Neutrophil (primary cell): ENCODE data around the gene KYNU.

Experiments used
- H3K27ac ChIP-seq: fragments of 200-600 bp; sonication (generic); 2 replicates; pipeline ENCODE4 v1.5.1; 2016; ENCODE audit warnings: mild to moderate bottlenecking, moderate library complexity
- H3K27me3 ChIP-seq: fragments of 200-600 bp; sonication (generic); 2 replicates; pipeline ENCODE4 v1.6.0; 2016; ENCODE audit warnings: mild to moderate bottlenecking
- H3K36me3 ChIP-seq: fragments of 200-600 bp; sonication (generic); 2 replicates; pipeline ENCODE4 v1.5.1; 2017
- H3K4me1 ChIP-seq, 2 experiments: fragments of 200-600 bp in 1 of 2; sonication (generic) in 1 of 2; 1 replicate in 1 of 2; 2 replicates in 1 of 2; pipeline versions ENCODE4 v1.5.1 to v1.6.1; 2013 to 2016; ENCODE audit warnings: low read depth in 1 of 2, low read length in 1 of 2, mild to moderate bottlenecking in 1 of 2, moderate library complexity in 1 of 2; ENCODE audit not compliant: control insufficient read depth in 1 of 2, insufficient read depth in 1 of 2
- H3K4me3 ChIP-seq, 2 experiments: fragments of 200-600 bp in 1 of 2; sonication (generic) in 1 of 2; 1 replicate in 1 of 2; 2 replicates in 1 of 2; pipeline ENCODE4 v1.5.1; 2013 to 2016; ENCODE audit warnings: low read depth in 1 of 2, low read length in 1 of 2, mild to moderate bottlenecking in 1 of 2, moderate library complexity in 1 of 2
- H3K9me3 ChIP-seq: fragments of 200-600 bp; sonication (generic); 2 replicates; pipeline ENCODE4 v1.5.1; 2016
- TF ChIP-seq, protein P1 (sequence below): fragments of 200-600 bp; sonication (generic); IDR thresholded peaks from 2 replicates; pipeline ENCODE4 v1.5.1; 2016; ENCODE audit warnings: antibody characterized with exemption

Gene KYNU

DNA sequence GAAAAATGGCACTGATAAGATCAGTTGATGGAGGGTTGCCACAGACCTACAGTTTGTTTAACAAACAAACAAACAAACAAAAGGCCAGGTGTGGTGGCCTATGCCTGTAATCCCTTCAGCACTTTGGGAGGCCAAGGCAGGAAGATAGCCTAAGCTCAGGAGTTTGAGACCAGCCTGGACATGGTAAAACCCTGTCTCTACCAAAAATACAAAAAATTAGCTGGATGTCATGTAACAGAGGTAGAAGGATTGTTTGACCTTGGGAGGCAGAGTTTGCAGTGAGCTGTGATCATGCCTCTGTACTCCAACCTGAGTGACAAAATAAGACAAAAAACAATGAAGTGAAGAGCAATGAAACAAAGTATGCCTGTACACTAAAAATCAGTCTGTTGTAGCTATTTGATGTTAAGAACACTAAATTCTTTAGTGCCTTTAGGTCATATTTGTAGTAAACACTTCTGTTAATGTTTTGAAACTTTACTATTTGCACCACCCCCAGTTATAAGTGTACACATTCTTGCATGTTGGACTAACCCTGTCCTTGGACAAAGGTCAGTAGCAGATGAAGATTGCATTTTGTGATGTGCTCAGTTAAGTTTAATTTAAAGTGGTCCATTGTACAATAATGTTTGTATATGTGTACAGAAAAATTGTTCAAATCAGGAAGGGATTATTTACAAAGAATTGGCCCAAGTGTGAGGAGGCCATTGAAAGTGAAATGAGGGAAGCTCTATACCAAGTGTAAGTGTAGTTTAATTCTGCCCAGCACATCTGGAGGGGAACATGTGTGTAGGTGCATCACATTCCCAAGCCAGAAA is 73.9 kb downstream of the KYNU start:
- TF ChIP-seq, protein P1, sequence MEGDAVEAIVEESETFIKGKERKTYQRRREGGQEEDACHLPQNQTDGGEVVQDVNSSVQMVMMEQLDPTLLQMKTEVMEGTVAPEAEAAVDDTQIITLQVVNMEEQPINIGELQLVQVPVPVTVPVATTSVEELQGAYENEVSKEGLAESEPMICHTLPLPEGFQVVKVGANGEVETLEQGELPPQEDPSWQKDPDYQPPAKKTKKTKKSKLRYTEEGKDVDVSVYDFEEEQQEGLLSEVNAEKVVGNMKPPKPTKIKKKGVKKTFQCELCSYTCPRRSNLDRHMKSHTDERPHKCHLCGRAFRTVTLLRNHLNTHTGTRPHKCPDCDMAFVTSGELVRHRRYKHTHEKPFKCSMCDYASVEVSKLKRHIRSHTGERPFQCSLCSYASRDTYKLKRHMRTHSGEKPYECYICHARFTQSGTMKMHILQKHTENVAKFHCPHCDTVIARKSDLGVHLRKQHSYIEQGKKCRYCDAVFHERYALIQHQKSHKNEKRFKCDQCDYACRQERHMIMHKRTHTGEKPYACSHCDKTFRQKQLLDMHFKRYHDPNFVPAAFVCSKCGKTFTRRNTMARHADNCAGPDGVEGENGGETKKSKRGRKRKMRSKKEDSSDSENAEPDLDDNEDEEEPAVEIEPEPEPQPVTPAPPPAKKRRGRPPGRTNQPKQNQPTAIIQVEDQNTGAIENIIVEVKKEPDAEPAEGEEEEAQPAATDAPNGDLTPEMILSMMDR = no peak
- H3K9me3 ChIP-seq = no peaks in the 10 kb centered on the region
- no peak overlapping the region for H3K4me3 ChIP-seq
- H3K27me3 ChIP-seq = no peaks in the 10 kb centered on the region
- H3K36me3 ChIP-seq = no peaks in the 10 kb centered on the region
- no peaks in the 10 kb centered on the region for H3K4me1 ChIP-seq
- H3K27ac ChIP-seq = no peak overlapping the region

DNA sequence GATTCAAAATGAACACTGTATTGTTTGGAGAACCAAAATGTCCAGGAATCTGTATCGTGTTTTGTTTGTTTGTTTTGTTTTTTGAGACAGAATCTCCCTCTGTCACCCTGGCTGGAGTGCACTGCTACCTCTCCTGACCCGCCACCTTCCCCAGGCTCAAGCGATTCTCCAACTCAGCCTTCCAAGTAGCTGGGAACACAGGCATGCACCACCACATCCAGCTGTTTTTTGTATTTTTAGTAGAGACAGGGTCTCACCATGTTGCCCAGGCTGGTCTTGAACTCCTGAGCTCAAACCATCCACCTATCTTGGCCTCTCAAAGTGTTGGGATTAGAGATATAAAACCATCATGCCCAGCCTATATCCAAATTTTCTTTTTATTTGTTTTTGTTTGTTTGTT is 74.6 kb downstream of the KYNU start:
- Histone ChIP-seq H3K27me3 (no peaks in the 10 kb centered on the region), H3K9me3 (no peaks in the 10 kb centered on the region), H3K36me3 (no peaks in the 10 kb centered on the region), H3K4me3 (no peak overlapping the region), H3K27ac (no peak overlapping the region), H3K4me1 (no peaks in the 10 kb centered on the region)
- TF ChIP-seq, protein P1 = no peak

DNA sequence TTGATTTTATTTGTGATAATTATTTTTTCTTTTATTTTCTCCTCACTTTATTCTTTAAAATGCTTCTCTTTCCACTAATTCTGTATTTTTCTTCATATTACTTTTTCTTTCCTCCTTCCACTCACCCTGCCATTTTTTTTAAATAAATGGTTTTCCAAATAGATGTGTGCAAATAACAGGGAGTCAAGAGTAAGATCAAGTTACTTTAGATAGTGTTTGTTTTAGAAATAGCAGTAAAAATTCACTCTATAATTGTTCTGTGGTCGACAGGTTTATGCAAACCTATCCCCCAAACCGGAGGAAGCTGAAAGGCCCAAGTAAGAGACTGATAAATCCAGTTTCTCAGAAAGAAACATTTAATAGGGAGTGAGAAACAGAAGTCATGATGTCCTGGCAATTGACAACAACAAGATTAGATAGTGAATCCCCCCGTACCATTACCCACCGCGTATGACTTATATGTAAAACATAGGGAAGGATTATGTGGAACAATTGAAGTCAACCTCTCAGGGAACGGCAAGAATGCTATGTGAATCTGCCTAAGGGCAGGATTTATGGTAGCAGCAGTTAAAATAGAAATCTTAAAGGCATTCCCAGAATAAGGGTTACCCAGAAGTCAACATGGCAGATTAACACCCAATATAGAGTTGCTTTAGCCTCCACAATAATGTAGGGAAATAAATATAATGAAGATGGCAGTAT is 75.5 kb downstream of the KYNU start:
- H3K27me3 ChIP-seq = no peaks in the 10 kb centered on the region
- H3K27ac ChIP-seq = no peak overlapping the region

DNA sequence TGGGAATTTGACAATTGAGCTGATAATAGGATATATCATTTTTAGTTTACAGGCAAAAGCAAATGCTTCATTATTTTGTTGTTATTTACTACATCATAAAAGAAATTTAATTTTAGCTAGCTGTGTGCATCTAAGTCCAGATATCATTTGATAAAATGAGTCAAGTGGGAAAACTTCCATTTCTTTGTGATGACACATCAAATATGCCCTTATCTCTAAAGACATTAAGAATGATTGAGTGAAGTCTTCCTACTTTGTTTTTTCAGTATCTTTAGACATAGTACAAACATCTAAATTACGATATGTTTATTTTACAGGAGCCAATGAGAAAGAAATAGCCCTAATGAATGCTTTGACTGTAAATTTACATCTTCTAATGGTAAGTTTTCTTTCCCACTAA is 77.0 kb downstream of the KYNU start:
- Histone ChIP-seq H3K27me3 (no peaks in the 10 kb centered on the region), H3K27ac (no peak overlapping the region), H3K36me3 (no peaks in the 10 kb centered on the region), H3K4me3 (no peak overlapping the region), H3K9me3 (no peaks in the 10 kb centered on the region), H3K4me1 (no peaks in the 10 kb centered on the region)
- TF ChIP-seq, protein P1 = no peak

More for the DNA sequence above, 75.5 kb downstream of the KYNU start:
- H3K9me3 ChIP-seq = no peaks in the 10 kb centered on the region
- no peak overlapping the region for H3K4me3 ChIP-seq
- no peaks in the 10 kb centered on the region for H3K4me1 ChIP-seq
- TF ChIP-seq, protein P1 = no peak
- H3K36me3 ChIP-seq = no peaks in the 10 kb centered on the region

DNA sequence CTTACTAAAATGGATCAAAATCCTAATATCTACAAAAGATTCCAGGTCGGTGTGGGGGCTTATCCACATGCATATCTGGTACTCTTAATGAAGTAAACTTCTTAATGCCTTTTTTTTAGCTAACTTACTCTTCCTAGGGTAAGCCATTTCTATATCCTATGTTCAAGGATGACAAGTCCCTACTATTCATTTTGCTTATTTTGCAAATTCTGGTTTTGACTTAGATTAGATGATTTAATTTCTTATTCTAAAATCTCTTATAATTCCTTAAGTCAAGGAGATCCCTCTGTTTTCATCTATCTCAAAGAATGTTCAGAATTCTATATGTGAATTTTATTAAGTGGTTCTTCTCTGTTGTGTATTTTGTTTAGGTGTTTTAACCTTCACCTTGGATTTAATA is 79.7 kb downstream of the KYNU start:
- Histone ChIP-seq H3K9me3 (no peaks in the 10 kb centered on the region), H3K4me3 (no peak overlapping the region), H3K4me1 (no peaks in the 10 kb centered on the region), H3K27ac (no peak overlapping the region), H3K27me3 (no peaks in the 10 kb centered on the region), H3K36me3 (no peaks in the 10 kb centered on the region)
- TF ChIP-seq, protein P1 = no peak
